ENCODE data around the gene OR10A7.

DNA sequence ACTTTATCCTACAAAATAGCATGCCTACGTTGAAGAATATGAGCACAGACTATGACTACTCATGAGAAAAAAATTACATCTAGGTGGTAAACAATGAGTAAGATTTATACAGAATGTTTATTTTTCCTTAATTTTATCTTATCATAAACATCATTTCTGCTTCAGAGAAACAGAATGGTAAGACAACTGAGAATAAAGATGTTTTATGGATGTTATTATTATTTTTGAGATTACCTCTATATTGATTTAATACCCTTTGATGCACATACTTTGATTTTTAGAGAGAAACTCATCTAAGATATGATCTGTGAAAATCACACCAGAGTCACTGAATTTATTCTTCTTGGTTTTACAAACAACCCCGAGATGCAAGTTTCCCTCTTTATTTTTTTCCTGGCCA is at the start of gene OR10A7:
- TF ChIP-seq, protein P1, sequence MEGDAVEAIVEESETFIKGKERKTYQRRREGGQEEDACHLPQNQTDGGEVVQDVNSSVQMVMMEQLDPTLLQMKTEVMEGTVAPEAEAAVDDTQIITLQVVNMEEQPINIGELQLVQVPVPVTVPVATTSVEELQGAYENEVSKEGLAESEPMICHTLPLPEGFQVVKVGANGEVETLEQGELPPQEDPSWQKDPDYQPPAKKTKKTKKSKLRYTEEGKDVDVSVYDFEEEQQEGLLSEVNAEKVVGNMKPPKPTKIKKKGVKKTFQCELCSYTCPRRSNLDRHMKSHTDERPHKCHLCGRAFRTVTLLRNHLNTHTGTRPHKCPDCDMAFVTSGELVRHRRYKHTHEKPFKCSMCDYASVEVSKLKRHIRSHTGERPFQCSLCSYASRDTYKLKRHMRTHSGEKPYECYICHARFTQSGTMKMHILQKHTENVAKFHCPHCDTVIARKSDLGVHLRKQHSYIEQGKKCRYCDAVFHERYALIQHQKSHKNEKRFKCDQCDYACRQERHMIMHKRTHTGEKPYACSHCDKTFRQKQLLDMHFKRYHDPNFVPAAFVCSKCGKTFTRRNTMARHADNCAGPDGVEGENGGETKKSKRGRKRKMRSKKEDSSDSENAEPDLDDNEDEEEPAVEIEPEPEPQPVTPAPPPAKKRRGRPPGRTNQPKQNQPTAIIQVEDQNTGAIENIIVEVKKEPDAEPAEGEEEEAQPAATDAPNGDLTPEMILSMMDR (conservative IDR thresholded peaks at IDR 0.05) = no peak
- no peak for TF ChIP-seq EZH2 (IDR thresholded peaks at IDR 0.05; ENCODE audit: low read depth)

Data from PC-9 (cell line).